A549 (cell line): ENCODE measurements around the gene NKAIN4. TPM values are rescaled to one million over a fixed set of nuclear protein-coding genes. Genes with fewer than 3 reads are reported as not detected.

ENCODE experiments used
- ATAC-seq, 2 experiments: fragments of 200-7000 bp in 1 of 2; fragments of >200 bp in 1 of 2; cut with Nextera tagmentation in 1 of 2; cut with Tn5 transposase in 1 of 2; 3 replicates each; pipeline versions ENCODE4 v1.8.0 to v1.9.1; 2018 to 2020; ENCODE audit warnings: mild to moderate bottlenecking in 1 of 2, moderate library complexity in 1 of 2
- CTCF ChIA-PET: fragments of 300-600 bp; sonication (Branson Sonifier 250); formaldehyde crosslinking; extraction: SDS; loops from one replicate; lab custom pipeline; 2021; ENCODE audit warnings: antibody characterized with exemption, inconsistent platforms; lab: Yijun Ruan, JAX
- POLR2A ChIA-PET: fragments of 350-600 bp; formaldehyde crosslinking; extraction: SDS; loops from one replicate; lab custom pipeline; 2021; ENCODE audit warnings: antibody characterized with exemption, inconsistent platforms; lab: Yijun Ruan, JAX
- DNase-seq, 2 experiments: peaks; one replicate each; pipeline versions ENCODE4 v3.0.0 to v3.0.0-alpha.2; 2011 to 2016; ENCODE audit warnings: low read depth in 1 of 2, low spot score in 1 of 2
- FAIRE-seq: peaks from 2 replicates; lab custom pipeline; 2011; peaks lifted over from hg19 to GRCh38; lab: Jason Lieb, UNC
- H3K27ac ChIP-seq, 2 experiments: fragments of >200 bp; sonication (Bioruptor Twin); formaldehyde crosslinking; 3 replicates each; pipeline ENCODE4 v1.5.1; 2016 to 2017
- H3K4me1 ChIP-seq: fragments of >200 bp; sonication (Bioruptor Twin); formaldehyde crosslinking; 3 replicates; pipeline ENCODE4 v1.6.1; 2016
- H3K4me2 ChIP-seq: fragments of >200 bp; sonication (Bioruptor Twin); formaldehyde crosslinking; 3 replicates; pipeline ENCODE4 v1.6.1; 2016
- H3K4me3 ChIP-seq: fragments of >200 bp; sonication (Bioruptor Twin); formaldehyde crosslinking; 3 replicates; pipeline ENCODE4 v1.5.1; 2016
- H3K9me3 ChIP-seq: fragments of >200 bp; sonication (Bioruptor Twin); formaldehyde crosslinking; 3 replicates; pipeline ENCODE4 v1.6.1; 2016
- CTCF ChIP-seq: fragments of >200 bp; sonication (Bioruptor Twin); formaldehyde crosslinking; IDR thresholded peaks from 3 replicates; pipeline ENCODE4 v1.5.1; 2016
- EP300 ChIP-seq, 2 experiments: fragments of >200 bp; sonication (Bioruptor Twin); formaldehyde crosslinking; IDR thresholded peaks; 2 replicates in 1 of 2; 3 replicates in 1 of 2; pipeline ENCODE4 v1.6.1; 2016 to 2017
- HOXB13 ChIP-seq: fragments of 250-450 bp; sonication (Bioruptor Pico); IDR thresholded peaks from 2 replicates; pipeline ENCODE4 v1.5.0; 2020; ENCODE audit warnings: low read depth, mild to moderate bottlenecking, moderate library complexity
- NR3C1 ChIP-seq: fragments of >200 bp; sonication (Bioruptor Twin); formaldehyde crosslinking; IDR thresholded peaks from 3 replicates; pipeline ENCODE4 v1.6.1; 2017
- PBX3 ChIP-seq: IDR thresholded peaks from 2 replicates; pipeline ENCODE4 v1.6.1; 2012
- RAD21 ChIP-seq, 2 experiments: fragments of >200 bp in 1 of 2; sonication (Bioruptor Twin) in 1 of 2; formaldehyde crosslinking in 1 of 2; IDR thresholded peaks in 1 of 2; conservative IDR thresholded peaks in 1 of 2; 2 replicates in 1 of 2; 3 replicates in 1 of 2; pipeline ENCODE4 v1.6.1; 2012 to 2018; ENCODE audit warnings: inconsistent platforms in 1 of 2
- REST ChIP-seq: fragments of 200-600 bp; sonication (generic); IDR thresholded peaks from 2 replicates; pipeline ENCODE4 v1.6.1; 2016; ENCODE audit warnings: antibody characterized with exemption, mild to moderate bottlenecking, moderate library complexity
- SMC3 ChIP-seq: fragments of >200 bp; sonication (Bioruptor Twin); formaldehyde crosslinking; IDR thresholded peaks from 3 replicates; pipeline ENCODE4 v1.6.1; 2018; ENCODE audit warnings: inconsistent platforms
- TFCP2L1 ChIP-seq: fragments of 250-450 bp; sonication (Bioruptor Pico); IDR thresholded peaks from 2 replicates; pipeline ENCODE4 v1.5.0; 2021; ENCODE audit warnings: mild to moderate bottlenecking
- ZC3H11A ChIP-seq: fragments of 450-650 bp; IDR thresholded peaks from 2 replicates; pipeline ENCODE4 v1.6.1; 2014; ENCODE audit warnings: antibody characterized with exemption, mild to moderate bottlenecking
- ZNF302 ChIP-seq: fragments of 250-450 bp; sonication (Bioruptor Pico); IDR thresholded peaks from 2 replicates; pipeline ENCODE4 v1.9.0; 2021; ENCODE audit warnings: inconsistent platforms, mild to moderate bottlenecking, moderate library complexity
- WGBS: methylation state at CpG from one replicate; pipeline ENCODE4 v1.1.6; 2017; ENCODE audit errors: missing lambda C conversion rate; 5-methylcytosine and 5-hydroxymethylcytosine counted together
- polyA plus RNA-seq, 4 experiments: library from polyadenylated mRNA; depleted of rRNA in 3 of 4; stranded (reverse); fragments of >200 nt; fragmentation: RNase III in 1 of 4; extraction: RNeasy Plus Mini Kit Qiagen cat#74134 plus additional on column Dnase treatment in 1 of 4; gene quantifications; 2 replicates in 3 of 4; 3 replicates in 1 of 4; pipeline ENCODE4 v1.2.3, GENCODE V29; 2011 to 2017
- TF ChIP-seq, protein P1 (sequence below): IDR thresholded peaks from 2 replicates; pipeline ENCODE4 v1.6.1; 2012

The NKAIN4 gene
- polyA plus RNA-seq, 2 of the 4 experiments (the other 2 are of a cell fraction), result 5.8 to 9.7 TPM

DNA sequence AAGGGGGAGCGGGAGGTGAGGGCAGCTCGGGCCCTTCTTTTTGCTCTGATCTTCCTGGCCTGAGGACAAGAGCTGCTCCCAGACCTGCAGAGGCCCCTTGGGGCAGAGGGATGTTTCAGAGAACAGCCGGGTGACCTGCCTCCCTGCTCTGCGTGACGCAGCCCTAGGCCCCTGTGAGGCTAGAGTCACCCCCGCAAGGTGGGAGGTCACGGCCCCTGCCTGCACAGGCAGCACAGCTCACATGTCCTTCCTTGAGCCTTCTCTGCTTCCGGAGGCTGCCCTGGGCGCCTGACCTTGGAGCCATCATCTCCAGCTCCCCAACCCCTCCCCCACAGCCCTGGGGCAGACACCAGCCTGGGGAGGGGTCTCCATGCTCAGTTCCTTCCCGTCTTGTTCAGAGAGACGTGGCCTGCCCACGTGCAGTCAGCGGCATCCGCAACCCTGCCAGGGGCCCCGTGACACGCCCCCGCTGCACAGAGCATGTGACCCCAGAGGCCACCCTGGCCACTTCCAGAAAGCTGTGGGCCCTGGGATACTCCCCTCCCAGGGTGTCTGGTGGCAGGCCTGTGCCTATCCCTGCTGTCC, 18.8 kb downstream of the NKAIN4 start, which contains the start of gene BIRC7 (continued):
- no peak for TF ChIP-seq REST

- peak; percentile 48 to 67 for ATAC-seq
- no peak for FAIRE-seq
- Histone ChIP-seq H3K4me3 (no peak overlapping the region), H3K4me1 (peaks cover 92% of the 10 kb centered on the region), H3K9me3 (no peaks in the 10 kb centered on the region), H3K4me2 (peak overlapping the region; percentile 73), H3K27ac (peak overlapping the region; percentile 96 to 99)
- ChIA-PET POLR2A (interaction anchor here (1.8 to 2.0 kb wide), 2 partner anchors 11 to 18 kb away, joined by 6 to 14 read pairs; no protein-coding TSS in a partner anchor), CTCF (interaction anchor here (0.6 to 8.9 kb wide), 16 partner anchors 10 to 162 kb away, joined by 3 to 178 read pairs (median 6); partner anchors contain the start of genes NKAIN4 and YTHDF1)
- DNase-seq, result peak; percentile 63 to 78
- WGBS, result 9% methylated on average over 15 of the region's 20 CpGs
- TF ChIP-seq, protein P1, sequence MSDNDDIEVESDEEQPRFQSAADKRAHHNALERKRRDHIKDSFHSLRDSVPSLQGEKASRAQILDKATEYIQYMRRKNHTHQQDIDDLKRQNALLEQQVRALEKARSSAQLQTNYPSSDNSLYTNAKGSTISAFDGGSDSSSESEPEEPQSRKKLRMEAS, result peak; percentile 54
- TF ChIP-seq EP300 (IDR thresholded peaks at IDR 0.05) (no peak), NR3C1 (no peak), RAD21 (conservative IDR thresholded peaks at IDR 0.05 in 1 of 2, IDR thresholded peaks at IDR 0.05 in 1 of 2) (peak in 1 of 2 experiments; percentile 34; a peak in 4 of 5 replicates), ZNF302 (no peak), ZC3H11A (no peak), REST (no peak), TFCP2L1 (CRISPR knock-in tag) (no peak), PBX3 (no peak), SMC3 (0 out of 3 replicates have a peak, but pooled peaks have one; percentile 1), HOXB13 (no peak), CTCF (peak; percentile 33; the same call in 2 of the 3 replicates)
- TF ChIP-seq, all 56 proteins: peak for 4
Observed at GRCh38 chr20:63234693-63235398, 19.4 kb downstream of the NKAIN4 start.
